HL-60/S4 (cell line): Measurements from ENCODE around the gene SNRNP25.

Experiments used
- in situ Hi-C: fragments of 300-500 bp; cut with MboI; formaldehyde crosslinking; loops from 2 replicates; pipeline ENCODE4 v1.14.3; 2022; ENCODE audit warnings: low sequenced_read_pairs

The SNRNP25 gene

GRCh38 chr16:62283-62967 is 8.8 kb downstream of the SNRNP25 start:
- in situ Hi-C loops, result no loop called here

- in situ Hi-C loops, result no loop called here
These were observed 9.4 kb downstream of the SNRNP25 start for GRCh38 chr16:62968-63391.

GRCh38 chr16:63466-63865 is 9.8 kb downstream of the SNRNP25 start:
- in situ Hi-C loops, result no loop called here

GRCh38 chr16:63998-64913 is 10.6 kb downstream of the SNRNP25 start:
- in situ Hi-C loops, result no loop called here

GRCh38 chr16:64914-65255 is 11.3 kb downstream of the SNRNP25 start:
- in situ Hi-C loops, result no loop called here

- in situ Hi-C loops, result no loop called here
These were observed 12.1 kb downstream of the SNRNP25 start for GRCh38 chr16:65745-66144.

- in situ Hi-C loops, result no loop called here
These were observed 12.9 kb downstream of the SNRNP25 start for GRCh38 chr16:66309-67182.

- in situ Hi-C loops, result no loop called here
These were observed 13.7 kb downstream of the SNRNP25 start for GRCh38 chr16:67183-67791.

- in situ Hi-C loops, result no loop called here
These were observed 14.5 kb downstream of the SNRNP25 start for GRCh38 chr16:67884-68789.

- in situ Hi-C loops, result no loop called here
These were observed 15.6 kb downstream of the SNRNP25 start for GRCh38 chr16:69181-69580.

- in situ Hi-C loops, result no loop called here
These were observed 17.5 kb downstream of the SNRNP25 start for GRCh38 chr16:71210-71539.

- in situ Hi-C loops, result no loop called here
These were observed 18.1 kb downstream of the SNRNP25 start for GRCh38 chr16:71540-72401.

- in situ Hi-C loops, result no loop called here
These were observed 19.2 kb downstream of the SNRNP25 start, which contains the start of gene RHBDF1 for GRCh38 chr16:72561-73548. RHBDF1 (minus strand) TSS chr16:72631; CDS start chr16:65015, 7,616 bp downstream.

GRCh38 chr16:74051-74746 is 20.6 kb downstream of the SNRNP25 start:
- in situ Hi-C loops, result no loop called here

- in situ Hi-C loops, result no loop called here
These were observed 21.2 kb downstream of the SNRNP25 start for GRCh38 chr16:74747-75334.

- in situ Hi-C loops, result no loop called here
These were observed 22.2 kb downstream of the SNRNP25 start for GRCh38 chr16:75580-76501.
